Esophagus muscularis mucosa (tissue), 4 donors: ENCODE data around the gene CDK5R1. TPM values are rescaled to one million over a fixed set of nuclear protein-coding genes. Genes with fewer than 3 reads are reported as not detected.

Source experiments
- DNase-seq: peaks from one replicate; pipeline ENCODE4 v3.0.0-alpha.2; 2017; ENCODE audit errors: extremely low spot score
- H3K27ac ChIP-seq, 4 donors: fragments of 200-600 bp; sonication (generic); replicated peaks in 1 of 4; 1 replicate in 3 of 4; 2 replicates in 1 of 4; pipeline ENCODE4 v1.5.1; 2016 to 2019; ENCODE audit warnings: mild to moderate bottlenecking in 1 of 4
- H3K27me3 ChIP-seq, 4 donors: fragments of 200-600 bp; sonication (generic); one replicate each; pipeline versions ENCODE4 v1.5.1 to v1.6.0; 2016 to 2019
- H3K36me3 ChIP-seq, 4 donors: fragments of 200-600 bp; sonication (generic); one replicate each; pipeline ENCODE4 v1.5.1; 2016 to 2019
- H3K4me1 ChIP-seq, 4 donors: fragments of 200-600 bp; sonication (generic); one replicate each; pipeline ENCODE4 v1.5.1; 2016 to 2019
- H3K4me3 ChIP-seq, 4 donors: fragments of 200-600 bp; sonication (generic); 1 replicate in 2 of 4; 2 replicates in 2 of 4; pipeline ENCODE4 v1.5.1; 2016 to 2019; ENCODE audit warnings: mild to moderate bottlenecking in 4 of 4, moderate library complexity in 1 of 4
- H3K9me3 ChIP-seq, 4 donors: fragments of 200-600 bp; sonication (generic); 1 replicate in 3 of 4; 2 replicates in 1 of 4; pipeline ENCODE4 v1.5.1; 2016 to 2019
- EP300 ChIP-seq: sonication (generic); formaldehyde crosslinking; IDR thresholded peaks from one replicate; pipeline ENCODE4 v1.6.1; 2017; ENCODE audit warnings: antibody characterized with exemption
- POLR2A ChIP-seq: fragments of 450-650 bp; IDR thresholded peaks from one replicate; pipeline ENCODE4 v1.6.1; 2017; ENCODE audit warnings: antibody characterized with exemption, moderate library complexity, mild to moderate bottlenecking, low read depth
- POLR2AphosphoS5 ChIP-seq, 2 donors: sonication (generic); formaldehyde crosslinking; IDR thresholded peaks; one replicate each; pipeline ENCODE4 v1.6.1; 2017; ENCODE audit warnings: antibody characterized with exemption in 2 of 2
- WGBS: methylation state at CpG from one replicate; pipeline ENCODE4 v1.1.5; 2018; 5-methylcytosine and 5-hydroxymethylcytosine counted together
- intact Hi-C: fragments of 100-400 bp; cut with DNase I; formaldehyde crosslinking; loops from one replicate; pipeline ENCODE4 v1.15.1; 2023
- total RNA-seq, 4 donors: library from RNA; depleted of rRNA; stranded (reverse); fragments of >200 nt; gene quantifications; one replicate each; pipeline versions ENCODE4 v1.1.0 to v1.2.1, GENCODE V29; 2016
- TF ChIP-seq, protein P1 (sequence below), 3 experiments: fragments of 200-600 bp in 2 of 3; fragments of 450-650 bp in 1 of 3; sonication (generic) in 2 of 3; IDR thresholded peaks; one replicate each; pipeline ENCODE4 v1.5.1; 2017 to 2019; ENCODE audit warnings: antibody characterized with exemption in 3 of 3, mild to moderate bottlenecking in 2 of 3, moderate library complexity in 1 of 3

The CDK5R1 gene
- total RNA-seq, 4 donors from 2014 or later = 0.33 to 1.2 (median 0.64) TPM

DNA sequence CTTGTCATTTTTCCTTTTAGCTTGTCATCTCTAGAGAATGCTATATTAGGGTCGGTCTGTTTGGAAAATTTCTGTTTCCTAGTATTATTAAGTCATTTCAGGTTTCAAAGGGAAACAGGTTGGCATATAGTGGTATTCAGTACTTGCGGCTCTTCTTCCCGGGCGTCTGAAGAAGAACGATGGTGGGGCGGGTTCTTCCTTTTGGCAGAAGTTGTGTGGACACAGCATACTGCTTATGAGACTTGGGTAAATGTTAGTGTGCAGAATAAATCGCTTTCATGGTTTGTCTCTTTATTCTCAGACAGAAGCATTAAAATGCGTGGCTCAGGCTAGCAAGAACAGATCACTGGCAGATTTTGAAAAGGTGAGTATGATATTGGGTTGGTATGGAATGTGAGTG, 9.6 kb upstream of the CDK5R1 start:
- Histone ChIP-seq H3K4me1 (no peaks in the 10 kb centered on the region), H3K27ac (no peak overlapping the region), H3K27me3 (no peaks in the 10 kb centered on the region), H3K9me3 (no peaks in the 10 kb centered on the region), H3K36me3 (peaks cover 87 to 100% (median 98%) of the 10 kb centered on the region in 4 donors), H3K4me3 (no peak overlapping the region)
- DNase-seq = no peak
- TF ChIP-seq POLR2A = no peak
- no peak for TF ChIP-seq POLR2AphosphoS5 (IDR thresholded peaks at IDR 0.05)
- TF ChIP-seq, protein P1, sequence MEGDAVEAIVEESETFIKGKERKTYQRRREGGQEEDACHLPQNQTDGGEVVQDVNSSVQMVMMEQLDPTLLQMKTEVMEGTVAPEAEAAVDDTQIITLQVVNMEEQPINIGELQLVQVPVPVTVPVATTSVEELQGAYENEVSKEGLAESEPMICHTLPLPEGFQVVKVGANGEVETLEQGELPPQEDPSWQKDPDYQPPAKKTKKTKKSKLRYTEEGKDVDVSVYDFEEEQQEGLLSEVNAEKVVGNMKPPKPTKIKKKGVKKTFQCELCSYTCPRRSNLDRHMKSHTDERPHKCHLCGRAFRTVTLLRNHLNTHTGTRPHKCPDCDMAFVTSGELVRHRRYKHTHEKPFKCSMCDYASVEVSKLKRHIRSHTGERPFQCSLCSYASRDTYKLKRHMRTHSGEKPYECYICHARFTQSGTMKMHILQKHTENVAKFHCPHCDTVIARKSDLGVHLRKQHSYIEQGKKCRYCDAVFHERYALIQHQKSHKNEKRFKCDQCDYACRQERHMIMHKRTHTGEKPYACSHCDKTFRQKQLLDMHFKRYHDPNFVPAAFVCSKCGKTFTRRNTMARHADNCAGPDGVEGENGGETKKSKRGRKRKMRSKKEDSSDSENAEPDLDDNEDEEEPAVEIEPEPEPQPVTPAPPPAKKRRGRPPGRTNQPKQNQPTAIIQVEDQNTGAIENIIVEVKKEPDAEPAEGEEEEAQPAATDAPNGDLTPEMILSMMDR (IDR thresholded peaks at IDR 0.05) = no peak
- no peak for TF ChIP-seq EP300
- 89% methylated on average over 8 of the region's 8 CpGs for WGBS
- intact Hi-C loops = no loop called here

- intact Hi-C loops = no loop called here
- WGBS = 88% methylated on average over 5 of the region's 5 CpGs
- no peak overlapping the region for H3K4me3 ChIP-seq
- H3K36me3 ChIP-seq = peaks cover 84 to 89% (median 87%) of the 10 kb centered on the region in 4 donors
- TF ChIP-seq, protein P1 (IDR thresholded peaks at IDR 0.05) = no peak
- no peak for TF ChIP-seq EP300
- TF ChIP-seq POLR2AphosphoS5 (IDR thresholded peaks at IDR 0.05) = no peak
- TF ChIP-seq POLR2A = no peak
- DNase-seq = no peak
- H3K4me1 ChIP-seq = peaks cover 13 to 18% (median 15%) of the 10 kb centered on the region in 4 donors
- H3K9me3 ChIP-seq = no peaks in the 10 kb centered on the region
- H3K27me3 ChIP-seq = no peaks in the 10 kb centered on the region
- H3K27ac ChIP-seq = no peak overlapping the region
Observed at GRCh38 chr17:32479074-32479617, 7.6 kb upstream of the CDK5R1 start.

GRCh38 chr17:32481193-32481592, 5.6 kb upstream of the CDK5R1 start:
- DNase-seq = no peak
- Histone ChIP-seq H3K4me1 (peaks cover 25 to 37% (median 28%) of the 10 kb centered on the region in 4 donors), H3K4me3 (no peak overlapping the region), H3K9me3 (no peaks in the 10 kb centered on the region), H3K27me3 (no peaks in the 10 kb centered on the region), H3K27ac (no peak overlapping the region), H3K36me3 (peaks cover 64 to 68% (median 66%) of the 10 kb centered on the region in 4 donors)
- intact Hi-C loops = loop anchor here (5.0 kb wide), 2 partner anchors 276 to 396 kb away; partner anchors contain the start of gene MYO1D
- WGBS = 80% methylated on average over 8 of the region's 8 CpGs
- TF ChIP-seq POLR2AphosphoS5 (IDR thresholded peaks at IDR 0.05) (no peak), POLR2A (no peak), EP300 (no peak)
- TF ChIP-seq, protein P1 (IDR thresholded peaks at IDR 0.05) = no peak

DNA sequence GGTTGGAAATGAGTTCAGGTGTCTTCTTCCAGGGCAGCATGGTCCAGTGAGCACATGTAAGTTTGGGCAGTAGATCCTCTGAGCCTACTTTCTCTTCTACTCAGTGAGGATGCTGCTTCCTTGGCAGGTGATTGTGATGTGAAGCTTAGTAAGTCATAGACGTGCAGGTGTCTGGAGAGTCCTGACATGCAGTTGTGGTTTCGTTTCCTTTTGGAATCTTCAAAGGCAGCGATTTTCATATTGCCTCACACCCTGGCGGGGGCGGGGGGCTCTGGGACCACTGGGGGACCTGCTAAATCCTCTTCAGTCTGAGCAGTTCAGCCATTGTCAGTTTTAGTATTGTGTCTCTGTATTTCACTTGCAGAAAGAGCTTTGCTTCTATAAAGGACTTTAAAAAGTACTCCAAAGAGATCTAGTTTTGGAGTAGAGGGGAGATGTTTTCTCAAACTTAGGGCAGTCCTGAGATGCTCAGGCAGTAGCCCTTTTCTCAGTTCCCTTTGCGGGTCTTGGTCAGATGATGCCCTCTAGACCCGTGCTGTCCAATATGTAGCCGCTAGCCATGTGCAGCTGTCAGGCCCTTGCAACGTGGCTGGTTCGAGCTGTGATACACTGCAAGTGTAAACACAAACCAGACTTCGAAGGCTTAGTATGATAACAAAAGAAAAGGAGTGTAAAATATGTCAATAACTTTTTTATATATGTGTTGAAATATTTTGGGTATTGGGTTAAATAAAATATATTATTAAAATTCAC, 4.0 kb upstream of the CDK5R1 start:
- no peak for DNase-seq
- TF ChIP-seq, protein P1 (IDR thresholded peaks at IDR 0.05) = no peak
- TF ChIP-seq EP300 (no peak), POLR2A (no peak), POLR2AphosphoS5 (IDR thresholded peaks at IDR 0.05) (no peak)
- intact Hi-C loops = loop anchor here (5.0 kb wide), 2 partner anchors 275 to 395 kb away; partner anchors contain the start of gene MYO1D

More for the DNA sequence above, 4.0 kb upstream of the CDK5R1 start:
- Histone ChIP-seq H3K27me3 (no peaks in the 10 kb centered on the region), H3K9me3 (no peaks in the 10 kb centered on the region), H3K4me1 (peaks cover 29 to 43% (median 37%) of the 10 kb centered on the region in 4 donors), H3K4me3 (no peak overlapping the region), H3K36me3 (peaks cover 49 to 53% (median 51%) of the 10 kb centered on the region in 4 donors), H3K27ac (peak overlapping the region; percentile 24 to 63 (median 42))
- WGBS = 68% methylated on average over 11 of the region's 11 CpGs
